ENCODE data around the gene AGAP1.

GRCh38 chr2:236122236-236122635 is 628.4 kb downstream of the AGAP1 start:
- TF ChIP-seq POLR2A (IDR thresholded peaks at IDR 0.05) = no peak
- TF ChIP-seq CTCF (IDR thresholded peaks at IDR 0.05) = no peak

All from heart left ventricle (tissue), 13 donors.